GM19455 (cell line): Measurements from ENCODE around the gene SURF4.

Experiments used
- ATAC-seq: cut with Tn5 transposase; IDR thresholded peaks from one replicate; pipeline ENCODE4 v1.9.1; 2021; ENCODE audit not compliant: unreplicated experiment

The SURF4 gene

GRCh38 chr9:133375724-133376654 lies at the start of gene SURF4, which contains the start of gene STKLD1:
TSS of gene SURF4 (minus strand) at chr9:133376060. CDS start at chr9:133375969, 91 bp downstream.
TSS of gene STKLD1 (plus strand) at chr9:133376366. CDS start at chr9:133376474, 108 bp downstream.
- peak; percentile 89 for ATAC-seq

GRCh38 chr9:133425049-133425632 lies 49.3 kb upstream of the SURF4 start:
- no peak for ATAC-seq

- ATAC-seq = no peak
Observed at GRCh38 chr9:133424187-133424586, 48.3 kb upstream of the SURF4 start.

DNA sequence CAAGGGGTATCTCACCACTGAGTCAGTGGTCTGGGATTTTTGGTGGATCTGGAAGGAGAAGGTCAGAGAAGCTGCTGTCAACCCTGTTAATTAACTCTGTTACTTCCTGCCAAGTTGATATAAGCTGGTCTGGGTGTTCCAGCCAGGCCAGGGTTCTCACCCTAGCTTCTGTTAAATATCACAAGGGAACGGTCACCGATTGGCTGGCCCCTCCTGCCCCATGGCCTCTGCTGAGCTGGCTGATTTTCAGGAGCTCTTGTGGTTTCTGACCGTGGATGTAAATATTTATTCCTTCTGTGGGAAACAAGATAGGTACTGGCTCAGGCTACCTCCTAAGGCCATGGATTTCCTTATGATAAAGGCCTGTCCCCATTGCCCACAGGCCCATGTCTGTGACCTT lies 47.4 kb upstream of the SURF4 start:
- ATAC-seq = no peak

DNA sequence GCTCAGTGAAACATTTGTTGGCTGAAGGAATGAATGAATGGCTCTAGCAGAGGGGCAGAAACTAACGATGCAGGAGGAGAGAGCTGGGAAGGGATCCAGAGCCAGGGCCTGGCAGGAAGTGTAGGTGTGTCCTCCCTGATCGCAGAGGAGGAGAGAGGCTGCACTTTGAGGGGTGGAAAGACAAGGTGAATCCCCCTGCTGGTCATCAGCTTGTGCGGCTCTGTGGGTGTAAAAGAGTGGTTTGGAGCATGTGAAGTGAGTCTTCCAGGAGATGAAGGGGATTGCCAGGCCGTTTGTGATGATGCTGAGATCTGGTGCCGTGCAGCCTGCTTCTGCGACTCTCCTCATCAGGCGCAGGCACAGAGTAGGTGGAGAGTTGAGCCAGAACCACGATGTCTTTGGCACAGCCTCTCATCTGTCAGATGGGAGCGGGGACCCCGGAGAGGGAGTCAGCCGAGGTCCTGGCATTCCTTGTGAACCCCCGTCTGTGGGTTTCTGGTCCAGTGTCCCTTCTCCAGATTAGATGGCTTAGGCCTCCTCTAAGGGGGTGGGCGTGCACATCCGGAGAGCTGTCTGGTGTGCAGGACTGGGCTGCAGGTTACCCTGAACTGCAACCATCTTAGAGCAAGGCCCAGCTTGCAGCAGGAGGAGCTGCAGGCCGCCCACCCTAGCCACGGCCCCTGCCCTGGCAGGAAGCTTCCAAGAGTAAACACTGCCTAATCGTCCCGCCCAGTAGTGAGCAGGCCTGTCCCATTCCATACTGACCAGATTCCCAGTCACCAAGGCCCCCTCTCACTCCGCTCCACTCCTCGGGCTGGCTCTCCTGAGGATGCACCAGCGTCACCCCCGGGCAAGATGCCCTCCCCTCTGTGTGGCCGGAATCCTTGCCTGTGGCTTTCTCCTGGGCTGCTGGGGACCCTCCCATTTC lies 46.0 kb upstream of the SURF4 start, which contains the start of gene ADAMTS13:
Gene ADAMTS13 (plus strand): TSS at position 753 of the 928 bp plus-strand sequence. CDS start 77 bp downstream, at position 830.
- no peak for ATAC-seq

DNA sequence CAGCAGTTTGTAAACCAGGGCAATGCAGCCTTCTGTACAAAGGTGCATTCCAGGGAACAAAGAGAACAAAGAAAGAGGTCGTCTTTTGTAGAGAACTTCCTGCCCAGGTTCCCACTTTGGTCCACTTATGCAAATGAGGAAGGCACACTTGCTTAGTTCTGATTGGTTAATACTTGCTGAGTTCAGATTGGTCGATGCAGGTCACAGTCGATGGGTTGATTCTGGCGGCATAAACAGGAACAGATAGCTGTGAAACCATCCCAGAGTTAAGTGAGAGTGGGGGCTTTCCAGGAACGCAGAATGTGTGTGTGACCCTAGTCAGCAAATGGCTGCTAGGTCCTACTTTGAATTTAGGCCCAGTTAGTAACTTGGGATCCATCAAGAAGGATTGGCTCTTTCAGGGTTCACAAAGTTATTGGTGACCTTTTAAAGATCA lies 44.5 kb upstream of the SURF4 start:
- no peak for ATAC-seq

GRCh38 chr9:133419005-133419404 lies 43.1 kb upstream of the SURF4 start:
- ATAC-seq = no peak

DNA sequence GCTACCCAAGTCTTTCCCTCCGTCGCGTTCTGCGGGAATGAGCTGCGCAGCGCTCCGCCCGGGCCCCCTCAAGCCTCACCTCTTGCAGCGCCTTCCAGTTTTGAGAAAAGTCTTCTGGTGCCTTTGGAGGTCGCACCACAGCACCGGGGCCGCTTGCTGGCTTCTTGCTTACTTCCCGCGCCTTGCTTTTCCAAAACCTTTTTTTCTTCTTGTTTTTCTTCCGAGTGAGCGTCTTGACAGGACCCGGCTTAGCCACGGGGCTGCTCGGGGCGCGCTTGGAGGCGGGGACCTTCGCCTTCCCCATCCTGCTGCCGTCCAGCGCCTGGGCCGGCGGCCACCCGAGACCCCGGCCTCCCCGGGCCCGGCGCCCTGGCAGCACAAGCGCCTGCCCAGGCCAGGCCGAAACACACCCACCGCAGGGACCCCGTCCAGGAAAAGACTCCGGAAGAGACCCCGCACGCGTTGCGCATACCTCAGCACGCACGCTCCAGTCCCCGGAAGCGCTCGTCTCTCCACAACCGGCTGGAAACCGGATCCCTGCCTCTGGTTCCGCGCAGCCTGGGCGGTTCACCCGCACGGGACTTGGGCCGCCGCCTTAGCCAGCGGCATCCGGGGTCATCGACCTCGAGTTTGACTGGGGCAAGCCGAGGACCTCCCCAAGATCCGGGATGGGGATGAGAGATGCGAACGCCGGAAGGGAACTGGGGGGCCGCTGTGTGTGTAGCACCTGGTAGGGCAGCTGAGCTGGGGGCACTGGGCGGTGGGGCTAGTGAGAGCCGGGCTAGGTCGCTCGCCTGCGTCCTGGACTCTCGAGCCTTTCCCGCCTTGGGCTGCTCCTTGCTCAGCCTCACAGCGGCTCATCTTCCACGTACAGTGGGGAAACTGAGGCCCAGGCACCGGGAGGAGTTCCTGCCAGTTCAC lies 41.9 kb upstream of the SURF4 start, which contains the start of gene REXO4:
Gene REXO4 (minus strand): TSS at position 470 of the 921 bp plus-strand sequence. CDS start 166 bp downstream, at position 304.
- peak; percentile 65 for ATAC-seq

- no peak for ATAC-seq
Observed at GRCh38 chr9:133415170-133415569, 39.3 kb upstream of the SURF4 start.

- no peak for ATAC-seq
Observed at GRCh38 chr9:133408042-133408441, 32.2 kb upstream of the SURF4 start.

- ATAC-seq = peak; percentile 55
Observed at GRCh38 chr9:133406480-133407307, 30.8 kb upstream of the SURF4 start.

GRCh38 chr9:133405508-133406438 lies 29.9 kb upstream of the SURF4 start:
- no peak for ATAC-seq

DNA sequence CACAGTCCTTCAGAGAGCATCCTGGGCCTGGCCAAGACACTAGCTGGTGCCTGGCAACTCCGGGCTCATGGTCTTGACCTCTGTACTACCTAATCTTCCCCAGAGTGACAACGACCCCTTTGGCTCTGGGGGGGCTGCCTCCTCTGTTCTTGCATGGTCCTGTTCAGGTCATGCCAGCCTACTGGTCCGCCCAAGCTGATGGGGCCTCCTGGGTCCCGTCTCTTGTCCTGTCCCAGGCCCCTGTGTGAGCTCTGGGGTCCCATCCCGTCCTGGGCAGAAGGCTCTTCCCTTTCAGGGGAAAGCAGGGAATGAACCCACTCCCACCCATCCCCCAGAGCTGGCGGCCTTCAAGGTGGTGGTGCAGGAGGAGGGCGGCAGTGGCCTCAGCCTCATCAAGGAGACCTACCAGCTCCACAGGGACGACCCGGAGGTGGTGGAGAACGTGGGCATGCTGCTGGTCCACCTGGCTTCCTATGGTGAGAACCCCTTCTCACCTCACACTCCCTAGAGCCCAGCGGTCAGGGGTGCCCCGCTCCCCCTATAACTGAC lies 28.7 kb upstream of the SURF4 start:
- no peak for ATAC-seq

DNA sequence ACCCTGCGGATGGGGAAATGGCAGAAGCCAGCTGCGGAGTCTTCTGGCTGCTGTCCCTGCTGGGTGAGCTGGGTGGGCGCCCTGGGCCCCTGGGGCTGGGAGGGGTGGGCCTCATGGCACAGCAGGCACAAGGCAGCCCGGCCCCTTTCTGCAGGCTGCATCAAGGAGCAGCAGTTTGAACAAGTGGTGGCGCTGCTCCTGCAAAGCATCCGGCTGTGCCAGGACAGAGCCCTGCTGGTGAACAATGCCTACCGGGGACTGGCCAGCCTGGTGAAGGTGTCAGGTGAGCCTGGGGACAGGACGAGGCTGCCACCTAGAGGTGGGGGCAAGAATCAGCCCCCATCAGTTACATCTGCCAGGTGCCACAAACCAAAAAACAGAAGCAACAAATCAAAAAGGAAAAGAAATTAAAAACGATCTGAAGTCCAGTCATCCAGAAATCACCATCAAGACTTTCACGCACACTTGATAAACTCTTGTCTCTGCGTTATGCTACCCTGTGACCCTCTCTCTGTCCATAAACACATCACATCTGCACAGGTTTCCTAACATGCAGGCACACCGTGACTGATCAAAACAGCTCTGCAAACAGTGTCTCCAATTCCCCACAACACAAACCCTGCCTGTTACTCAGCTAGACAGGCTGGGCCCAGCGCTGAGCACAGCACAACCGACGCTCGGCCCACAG lies 28.1 kb upstream of the SURF4 start:
- ATAC-seq = no peak

GRCh38 chr9:133402689-133403088 lies 26.8 kb upstream of the SURF4 start:
- no peak for ATAC-seq

- ATAC-seq = no peak
Observed at GRCh38 chr9:133401588-133401987, 25.7 kb upstream of the SURF4 start.

GRCh38 chr9:133400292-133400691 lies 24.4 kb upstream of the SURF4 start:
- ATAC-seq = no peak
